Cortex of kidney (tissue), 1 donor: ENCODE measurements around the gene PIK3C2G.

ENCODE experiments used
- DNase-seq: peaks from one replicate; lab custom pipeline; 2025; lab: John Stamatoyannopoulos, UW

The PIK3C2G gene

DNA sequence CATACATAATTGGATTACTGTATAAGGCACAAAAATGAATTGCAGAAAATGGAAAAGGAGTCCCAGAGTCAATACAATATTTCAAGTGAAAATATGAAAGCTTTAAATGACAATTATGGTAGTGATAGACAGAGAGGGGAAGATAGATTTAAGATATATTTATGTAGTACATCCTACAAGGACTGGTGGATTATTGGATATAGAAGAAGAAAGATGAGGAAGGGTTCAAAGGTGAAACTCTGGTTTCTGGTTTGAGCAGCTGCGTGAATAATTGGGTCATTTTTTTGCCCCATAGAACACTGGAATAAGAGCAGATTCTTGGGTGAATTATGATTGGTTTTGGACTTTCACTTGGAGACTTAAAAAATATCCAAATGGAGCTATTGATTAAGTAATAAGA, 19.4 kb downstream of the PIK3C2G start:
- no peak for DNase-seq

DNA sequence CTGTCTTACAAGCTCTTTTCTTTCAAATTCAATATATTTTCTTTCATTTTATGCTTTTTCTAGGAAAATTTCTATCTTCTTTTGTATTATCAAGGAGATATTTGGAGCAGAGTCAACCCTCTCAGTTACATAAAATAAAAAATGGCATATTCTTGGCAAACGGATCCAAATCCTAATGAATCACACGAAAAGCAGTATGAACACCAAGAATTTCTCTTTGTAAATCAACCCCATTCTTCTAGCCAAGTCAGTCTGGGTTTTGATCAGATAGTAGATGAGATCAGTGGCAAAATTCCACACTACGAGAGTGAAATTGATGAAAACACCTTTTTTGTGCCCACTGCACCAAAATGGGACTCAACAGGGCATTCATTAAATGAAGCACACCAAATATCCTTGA, 20.6 kb downstream of the PIK3C2G start:
- DNase-seq: no peak

DNA sequence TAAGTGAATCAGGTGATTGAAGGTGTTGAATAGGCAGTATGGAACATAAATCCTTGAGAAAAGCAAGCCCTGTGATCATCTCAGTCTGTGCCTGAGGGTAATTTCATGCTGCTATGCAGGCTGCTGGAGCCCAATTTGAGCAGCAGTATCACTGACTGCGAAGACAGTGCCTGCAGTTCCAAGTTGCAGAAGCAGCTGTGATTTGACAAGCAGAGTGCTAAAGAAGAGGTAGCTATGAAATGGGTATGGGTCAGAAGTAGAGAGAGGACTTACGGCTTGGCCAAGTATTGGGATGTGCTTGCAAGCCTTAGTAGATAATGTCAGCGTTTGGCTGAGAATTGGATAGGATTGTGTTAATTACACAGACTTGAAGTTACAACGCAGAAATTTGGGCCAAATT, 22.5 kb downstream of the PIK3C2G start:
- DNase-seq: no peak

DNA sequence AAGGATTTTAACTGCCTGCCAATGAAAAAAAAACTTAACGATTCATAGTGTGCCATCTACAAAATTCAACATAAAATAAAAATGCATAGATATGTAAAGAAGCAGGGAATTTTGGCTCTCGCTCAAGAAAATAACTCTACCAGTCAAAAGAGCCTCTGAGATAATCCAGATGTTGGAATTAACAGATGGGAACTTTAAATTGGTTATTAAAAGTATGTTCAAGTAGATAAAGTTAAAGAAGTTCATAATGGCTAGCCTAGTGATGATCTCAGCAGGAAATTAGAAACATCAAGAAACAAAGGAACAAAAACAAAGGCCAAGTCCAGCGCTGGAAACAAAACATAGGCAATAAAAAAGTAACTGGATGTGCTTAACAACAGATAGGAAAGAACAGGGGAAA, 23.1 kb downstream of the PIK3C2G start:
- no peak for DNase-seq

DNA sequence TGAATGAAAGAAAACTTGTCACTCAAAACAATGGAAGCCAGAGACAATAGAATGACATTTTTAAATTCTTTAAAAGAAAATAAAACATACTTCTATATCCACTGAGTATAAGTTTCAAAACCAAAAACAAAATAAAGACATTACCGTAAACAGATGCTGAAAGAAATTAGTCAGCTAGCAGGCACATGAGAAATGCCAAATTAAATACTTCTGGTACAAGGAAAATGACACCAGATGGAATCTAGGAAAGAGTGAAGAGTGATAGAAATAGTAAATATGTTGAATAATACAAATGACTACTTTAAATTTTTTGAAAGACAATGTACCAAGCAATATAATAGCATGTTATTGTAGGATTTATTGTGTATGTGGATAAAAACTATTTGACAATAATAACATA, 23.8 kb downstream of the PIK3C2G start:
- DNase-seq: no peak

- DNase-seq: no peak
Measured at GRCh38 chr12:18290386-18290785, 29.1 kb downstream of the PIK3C2G start.

GRCh38 chr12:18294889-18295288, 33.6 kb downstream of the PIK3C2G start:
- no peak for DNase-seq

- no peak for DNase-seq
Measured at GRCh38 chr12:18296201-18296908, 35.0 kb downstream of the PIK3C2G start.

DNA sequence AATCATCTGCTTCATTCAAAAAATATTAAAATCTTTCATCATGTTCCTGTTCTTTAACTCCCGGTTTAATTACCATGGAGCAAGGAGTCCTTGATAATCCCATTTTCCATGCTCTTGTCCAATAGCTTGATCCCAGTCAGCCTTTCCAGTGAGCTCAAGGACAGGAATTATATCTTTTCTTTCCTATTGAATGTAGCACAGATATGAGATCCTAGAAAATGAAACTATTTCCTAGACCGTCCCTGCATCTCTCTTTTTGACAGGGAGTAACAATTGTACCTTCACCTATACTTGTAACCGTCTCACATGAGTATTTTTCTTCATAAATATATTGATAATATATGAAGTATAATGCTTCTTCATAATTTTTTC, 35.6 kb downstream of the PIK3C2G start:
- no peak for DNase-seq

- no peak for DNase-seq
Measured at GRCh38 chr12:18297902-18298301, 36.6 kb downstream of the PIK3C2G start.

DNA sequence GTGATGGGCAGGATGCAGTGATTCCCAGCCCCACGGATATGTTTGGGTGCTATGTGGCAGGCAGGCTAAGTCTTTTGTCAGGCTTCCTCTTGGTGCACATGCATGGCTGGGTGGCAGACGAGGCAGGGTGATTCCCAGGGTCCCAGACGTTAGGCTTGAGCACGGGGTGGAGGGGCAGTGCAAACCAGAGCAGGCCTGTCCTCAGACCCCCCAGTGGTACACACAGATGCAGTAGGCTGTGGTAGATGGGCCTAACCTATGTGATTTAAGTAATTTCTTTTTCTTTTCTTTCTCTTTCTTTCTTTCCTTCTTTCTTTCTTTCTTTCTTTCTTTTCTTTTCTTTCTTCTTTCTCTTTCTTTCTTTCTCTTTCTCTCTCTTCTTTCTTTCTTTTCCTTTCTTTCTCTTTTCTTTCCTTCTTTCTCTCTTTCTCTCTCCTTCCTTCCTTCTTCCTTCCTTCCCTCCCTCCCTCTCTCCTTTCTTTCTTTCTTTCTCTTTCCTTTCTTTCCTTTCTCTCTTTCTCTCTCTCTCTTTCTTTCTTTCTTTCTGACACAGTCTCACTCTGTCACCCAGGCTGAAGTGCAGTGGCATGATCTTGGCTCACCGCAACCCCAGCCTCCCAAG, 41.6 kb downstream of the PIK3C2G start:
- DNase-seq: no peak

DNA sequence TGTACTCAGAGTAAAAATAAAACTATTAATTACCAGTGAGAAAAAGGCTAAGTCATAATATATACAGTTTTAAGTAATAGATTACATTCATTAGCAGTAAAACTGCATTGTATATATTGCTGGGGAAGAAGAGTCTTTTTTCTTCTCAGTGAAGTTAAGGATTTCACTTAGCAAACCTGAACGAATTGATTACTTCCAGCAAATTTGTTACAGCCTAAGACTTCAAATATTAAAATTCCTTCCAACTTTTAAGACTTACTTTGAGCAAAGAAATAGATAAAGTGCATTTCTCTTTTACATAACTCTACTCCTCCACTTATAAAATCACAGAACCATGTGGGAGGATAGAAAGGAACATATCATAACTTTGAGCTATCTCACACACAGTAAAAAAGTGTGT, 43.3 kb downstream of the PIK3C2G start:
- no peak for DNase-seq

- no peak for DNase-seq
Measured at GRCh38 chr12:18306311-18306710, 45.0 kb downstream of the PIK3C2G start.

DNA sequence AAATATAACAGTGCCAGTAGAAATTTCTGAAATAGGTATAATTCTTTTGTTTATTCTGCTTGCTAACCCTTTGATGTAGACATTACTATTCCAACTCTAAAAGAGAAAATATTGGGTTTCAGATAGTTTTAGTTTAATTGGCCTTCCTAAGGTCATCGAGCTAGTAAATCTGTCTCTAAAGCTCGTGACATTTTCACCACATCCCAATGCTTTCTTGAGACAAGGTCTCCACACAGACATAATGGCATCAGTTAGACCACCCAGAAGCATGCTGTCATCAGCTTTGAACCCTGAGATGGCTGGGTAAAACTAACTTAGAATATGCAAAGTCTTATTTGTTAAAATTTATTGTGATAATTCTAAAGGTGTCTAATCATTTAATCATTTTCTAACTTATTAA, 52.0 kb downstream of the PIK3C2G start:
- DNase-seq: no peak

DNA sequence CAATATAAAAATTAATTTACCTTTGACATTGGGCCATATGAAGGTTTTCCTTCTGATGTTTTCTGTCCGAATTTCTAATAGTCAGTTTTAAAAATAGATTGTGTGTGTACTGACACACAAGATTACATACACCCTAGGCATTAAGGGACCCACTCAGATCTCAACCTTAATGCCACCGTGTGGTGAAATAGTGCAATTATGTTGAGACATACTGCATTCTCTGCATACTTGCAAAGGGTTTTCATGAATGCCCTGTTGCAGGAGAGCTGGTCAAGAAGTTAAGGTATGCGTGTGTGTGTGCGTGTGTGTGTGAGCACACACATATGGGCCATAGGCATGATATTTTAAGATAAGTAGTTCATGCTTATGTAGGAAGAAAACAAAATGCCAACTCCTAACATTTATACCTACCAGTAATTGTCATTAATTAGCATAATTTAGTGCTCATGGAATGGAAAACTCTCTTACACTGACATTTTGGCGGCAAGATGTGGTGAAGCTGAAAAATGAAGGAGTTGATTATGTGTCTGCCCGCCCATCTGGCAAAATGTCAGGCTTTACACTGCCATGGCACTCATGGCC, 58.8 kb downstream of the PIK3C2G start:
- no peak for DNase-seq

GRCh38 chr12:18320976-18321375, 59.7 kb downstream of the PIK3C2G start:
- no peak for DNase-seq

GRCh38 chr12:18323159-18323558, 61.8 kb downstream of the PIK3C2G start:
- no peak for DNase-seq

DNA sequence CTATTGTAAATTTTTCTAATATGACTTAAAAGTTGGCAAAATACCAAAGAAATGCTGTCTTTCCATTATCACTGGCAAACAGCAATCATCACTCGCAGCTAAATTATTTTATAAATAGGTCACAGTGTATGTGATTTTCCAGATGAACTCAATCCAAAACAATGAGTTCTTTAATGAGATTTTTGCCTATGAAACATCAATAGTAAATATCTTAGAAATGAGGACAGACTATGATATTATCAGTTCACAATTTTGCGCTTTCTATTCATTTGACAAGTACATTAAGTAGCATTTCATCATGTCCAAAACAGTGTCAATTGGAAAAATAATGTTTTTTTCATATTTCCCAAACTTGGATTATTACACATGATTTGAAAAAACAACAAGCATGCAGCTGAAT, 65.7 kb downstream of the PIK3C2G start:
- no peak for DNase-seq

DNA sequence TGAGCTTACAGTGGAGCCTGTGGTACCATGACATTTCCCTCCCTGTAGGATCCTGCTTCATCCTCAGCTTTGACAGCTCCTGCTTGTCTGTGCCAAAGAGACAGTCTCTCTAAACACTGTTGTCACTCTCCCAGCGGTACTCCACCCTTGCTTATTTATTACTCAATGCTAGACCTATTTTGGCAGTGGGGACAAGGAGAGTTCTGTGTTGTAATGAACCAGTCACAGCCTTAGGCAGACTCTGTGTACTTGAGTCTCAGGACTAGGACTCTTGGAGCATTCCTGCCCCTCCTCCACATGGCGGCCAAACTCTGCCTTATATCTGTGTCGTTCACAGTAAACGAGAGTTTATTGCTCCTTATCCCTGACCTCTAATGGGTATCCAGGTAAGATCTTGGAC, 70.9 kb downstream of the PIK3C2G start:
- DNase-seq: no peak

GRCh38 chr12:18339633-18340032, 78.3 kb downstream of the PIK3C2G start:
- DNase-seq: no peak

DNA sequence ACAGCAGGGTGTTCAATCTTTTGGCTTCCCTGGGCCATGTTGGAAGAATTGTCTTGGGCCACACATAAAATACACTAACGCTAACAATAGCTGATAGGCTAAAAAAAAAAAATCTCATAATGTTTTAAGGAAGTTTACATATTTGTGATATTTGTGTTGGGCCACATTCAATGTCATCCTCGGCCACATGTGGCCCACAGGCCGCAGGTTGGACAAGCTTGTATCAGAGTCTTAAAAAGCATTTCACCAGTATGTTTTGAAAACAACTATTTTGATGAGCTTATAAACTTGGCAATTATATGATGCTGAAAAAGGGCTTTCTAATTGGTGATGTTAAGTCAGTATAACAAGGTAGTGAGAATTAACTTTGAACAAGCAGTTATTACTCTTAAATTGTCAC, 78.9 kb downstream of the PIK3C2G start:
- no peak for DNase-seq

DNA sequence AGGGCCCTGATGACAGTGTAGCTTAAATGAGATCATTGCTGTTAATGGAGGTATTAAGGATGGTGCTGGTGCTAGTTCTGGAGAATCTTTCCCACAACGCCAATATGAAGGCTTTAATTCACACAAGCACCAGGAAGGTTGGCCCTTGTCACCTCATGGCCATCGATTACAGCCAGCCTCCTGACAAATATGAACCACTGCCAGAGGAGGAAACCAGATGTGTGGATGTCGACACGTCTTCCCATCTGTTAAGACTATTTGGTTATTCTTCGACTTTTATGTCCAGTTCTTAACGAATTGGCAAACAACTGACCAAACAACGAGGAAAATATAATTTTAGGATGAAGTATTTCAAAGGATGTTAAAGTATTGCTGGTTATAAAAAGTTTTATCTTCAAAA, 79.5 kb downstream of the PIK3C2G start:
- DNase-seq: no peak

DNA sequence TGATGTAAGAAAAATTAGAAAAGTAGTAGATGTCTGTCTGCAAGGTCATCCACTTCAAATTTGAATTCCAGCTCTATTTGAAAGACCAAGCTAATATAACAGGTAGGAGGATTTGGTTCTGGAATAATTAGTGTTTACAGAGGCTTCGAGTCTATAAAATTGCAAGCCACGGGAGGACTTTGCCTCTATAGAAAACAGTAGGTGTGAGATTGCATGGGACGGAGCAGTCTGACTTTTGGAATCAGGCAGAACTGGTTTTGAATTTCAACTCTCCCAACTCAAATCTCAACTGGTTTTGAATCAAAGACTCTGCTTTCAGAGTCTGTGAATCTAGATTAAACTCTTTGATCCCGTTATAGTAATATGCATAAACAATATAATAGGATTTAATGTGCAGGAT, 82.4 kb downstream of the PIK3C2G start:
- DNase-seq: no peak
